ENCODE data around the gene PARP14.

DNA sequence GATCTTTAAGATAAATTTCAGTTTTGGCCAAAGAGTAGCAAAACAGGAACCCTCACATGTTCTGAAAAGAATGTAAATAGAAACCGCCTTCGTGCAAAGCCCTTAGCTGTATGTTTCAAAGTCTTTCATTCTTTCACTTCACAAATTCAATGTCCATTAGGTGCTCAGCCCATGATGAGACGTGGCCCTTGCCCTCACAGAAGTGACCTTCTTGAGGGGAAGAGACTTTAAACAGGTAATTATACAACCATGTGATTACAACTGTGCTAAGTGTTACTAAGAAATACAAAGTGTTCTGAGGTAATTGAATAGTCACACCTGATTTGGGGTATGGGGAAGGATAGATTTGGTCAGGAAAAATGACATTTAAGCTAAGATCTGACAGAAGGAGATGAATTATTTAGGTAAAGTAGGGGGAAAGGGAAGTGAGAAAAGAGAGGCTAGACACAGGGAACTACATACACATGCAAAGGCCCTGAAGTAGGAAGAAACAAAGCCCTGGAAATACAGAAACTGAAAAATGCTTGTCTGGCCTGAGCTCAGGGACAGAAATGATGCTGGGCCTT lies 93.4 kb downstream of the PARP14 start:
- TF ChIP-seq ZNF747 (tag by site-specific recombination; IDR thresholded peaks at IDR 0.05) (no peak), ZNF214 (tag by site-specific recombination; IDR thresholded peaks at IDR 0.05; ENCODE audit: borderline replicate concordance) (no peak), ZNF549 (tag by site-specific recombination; IDR thresholded peaks at IDR 0.05) (no peak), TCF7L2 (IDR thresholded peaks at IDR 0.05; ENCODE audit: borderline replicate concordance, low read depth, low read length) (no peak), KLF16 (tag by site-specific recombination; IDR thresholded peaks at IDR 0.05) (no peak), ZNF791 (tag by site-specific recombination; IDR thresholded peaks at IDR 0.05) (no peak), ZNF670 (tag by site-specific recombination; IDR thresholded peaks at IDR 0.05; ENCODE audit: low read depth) (no peak)
- TF ChIP-seq, protein P1, sequence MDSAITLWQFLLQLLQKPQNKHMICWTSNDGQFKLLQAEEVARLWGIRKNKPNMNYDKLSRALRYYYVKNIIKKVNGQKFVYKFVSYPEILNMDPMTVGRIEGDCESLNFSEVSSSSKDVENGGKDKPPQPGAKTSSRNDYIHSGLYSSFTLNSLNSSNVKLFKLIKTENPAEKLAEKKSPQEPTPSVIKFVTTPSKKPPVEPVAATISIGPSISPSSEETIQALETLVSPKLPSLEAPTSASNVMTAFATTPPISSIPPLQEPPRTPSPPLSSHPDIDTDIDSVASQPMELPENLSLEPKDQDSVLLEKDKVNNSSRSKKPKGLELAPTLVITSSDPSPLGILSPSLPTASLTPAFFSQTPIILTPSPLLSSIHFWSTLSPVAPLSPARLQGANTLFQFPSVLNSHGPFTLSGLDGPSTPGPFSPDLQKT (IDR thresholded peaks at IDR 0.05; ENCODE audit: borderline replicate concordance, low read depth, low read length): no peak
- TF ChIP-seq, protein P2, sequence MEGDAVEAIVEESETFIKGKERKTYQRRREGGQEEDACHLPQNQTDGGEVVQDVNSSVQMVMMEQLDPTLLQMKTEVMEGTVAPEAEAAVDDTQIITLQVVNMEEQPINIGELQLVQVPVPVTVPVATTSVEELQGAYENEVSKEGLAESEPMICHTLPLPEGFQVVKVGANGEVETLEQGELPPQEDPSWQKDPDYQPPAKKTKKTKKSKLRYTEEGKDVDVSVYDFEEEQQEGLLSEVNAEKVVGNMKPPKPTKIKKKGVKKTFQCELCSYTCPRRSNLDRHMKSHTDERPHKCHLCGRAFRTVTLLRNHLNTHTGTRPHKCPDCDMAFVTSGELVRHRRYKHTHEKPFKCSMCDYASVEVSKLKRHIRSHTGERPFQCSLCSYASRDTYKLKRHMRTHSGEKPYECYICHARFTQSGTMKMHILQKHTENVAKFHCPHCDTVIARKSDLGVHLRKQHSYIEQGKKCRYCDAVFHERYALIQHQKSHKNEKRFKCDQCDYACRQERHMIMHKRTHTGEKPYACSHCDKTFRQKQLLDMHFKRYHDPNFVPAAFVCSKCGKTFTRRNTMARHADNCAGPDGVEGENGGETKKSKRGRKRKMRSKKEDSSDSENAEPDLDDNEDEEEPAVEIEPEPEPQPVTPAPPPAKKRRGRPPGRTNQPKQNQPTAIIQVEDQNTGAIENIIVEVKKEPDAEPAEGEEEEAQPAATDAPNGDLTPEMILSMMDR (tag by site-specific recombination; IDR thresholded peaks at IDR 0.05): no peak
- TF ChIP-seq, protein P3, sequence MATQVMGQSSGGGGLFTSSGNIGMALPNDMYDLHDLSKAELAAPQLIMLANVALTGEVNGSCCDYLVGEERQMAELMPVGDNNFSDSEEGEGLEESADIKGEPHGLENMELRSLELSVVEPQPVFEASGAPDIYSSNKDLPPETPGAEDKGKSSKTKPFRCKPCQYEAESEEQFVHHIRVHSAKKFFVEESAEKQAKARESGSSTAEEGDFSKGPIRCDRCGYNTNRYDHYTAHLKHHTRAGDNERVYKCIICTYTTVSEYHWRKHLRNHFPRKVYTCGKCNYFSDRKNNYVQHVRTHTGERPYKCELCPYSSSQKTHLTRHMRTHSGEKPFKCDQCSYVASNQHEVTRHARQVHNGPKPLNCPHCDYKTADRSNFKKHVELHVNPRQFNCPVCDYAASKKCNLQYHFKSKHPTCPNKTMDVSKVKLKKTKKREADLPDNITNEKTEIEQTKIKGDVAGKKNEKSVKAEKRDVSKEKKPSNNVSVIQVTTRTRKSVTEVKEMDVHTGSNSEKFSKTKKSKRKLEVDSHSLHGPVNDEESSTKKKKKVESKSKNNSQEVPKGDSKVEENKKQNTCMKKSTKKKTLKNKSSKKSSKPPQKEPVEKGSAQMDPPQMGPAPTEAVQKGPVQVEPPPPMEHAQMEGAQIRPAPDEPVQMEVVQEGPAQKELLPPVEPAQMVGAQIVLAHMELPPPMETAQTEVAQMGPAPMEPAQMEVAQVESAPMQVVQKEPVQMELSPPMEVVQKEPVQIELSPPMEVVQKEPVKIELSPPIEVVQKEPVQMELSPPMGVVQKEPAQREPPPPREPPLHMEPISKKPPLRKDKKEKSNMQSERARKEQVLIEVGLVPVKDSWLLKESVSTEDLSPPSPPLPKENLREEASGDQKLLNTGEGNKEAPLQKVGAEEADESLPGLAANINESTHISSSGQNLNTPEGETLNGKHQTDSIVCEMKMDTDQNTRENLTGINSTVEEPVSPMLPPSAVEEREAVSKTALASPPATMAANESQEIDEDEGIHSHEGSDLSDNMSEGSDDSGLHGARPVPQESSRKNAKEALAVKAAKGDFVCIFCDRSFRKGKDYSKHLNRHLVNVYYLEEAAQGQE (tag by site-specific recombination; IDR thresholded peaks at IDR 0.05): no peak
- TF ChIP-seq, protein P4, sequence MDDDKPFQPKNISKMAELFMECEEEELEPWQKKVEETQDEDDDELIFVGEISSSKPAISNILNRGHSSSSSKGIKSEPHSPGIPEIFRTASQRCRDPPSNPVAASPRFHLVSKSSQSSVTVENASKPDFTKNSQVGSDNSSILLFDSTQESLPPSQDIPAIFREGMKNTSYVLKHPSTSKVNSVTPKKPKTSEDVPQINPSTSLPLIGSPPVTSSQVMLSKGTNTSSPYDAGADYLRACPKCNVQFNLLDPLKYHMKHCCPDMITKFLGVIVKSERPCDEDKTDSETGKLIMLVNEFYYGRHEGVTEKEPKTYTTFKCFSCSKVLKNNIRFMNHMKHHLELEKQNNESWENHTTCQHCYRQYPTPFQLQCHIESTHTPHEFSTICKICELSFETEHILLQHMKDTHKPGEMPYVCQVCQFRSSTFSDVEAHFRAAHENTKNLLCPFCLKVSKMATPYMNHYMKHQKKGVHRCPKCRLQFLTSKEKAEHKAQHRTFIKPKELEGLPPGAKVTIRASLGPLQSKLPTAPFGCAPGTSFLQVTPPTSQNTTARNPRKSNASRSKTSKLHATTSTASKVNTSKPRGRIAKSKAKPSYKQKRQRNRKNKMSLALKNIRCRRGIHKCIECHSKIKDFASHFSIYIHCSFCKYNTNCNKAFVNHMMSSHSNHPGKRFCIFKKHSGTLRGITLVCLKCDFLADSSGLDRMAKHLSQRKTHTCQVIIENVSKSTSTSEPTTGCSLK (tag by site-specific recombination; IDR thresholded peaks at IDR 0.05): no peak
- TF ChIP-seq, protein P5, sequence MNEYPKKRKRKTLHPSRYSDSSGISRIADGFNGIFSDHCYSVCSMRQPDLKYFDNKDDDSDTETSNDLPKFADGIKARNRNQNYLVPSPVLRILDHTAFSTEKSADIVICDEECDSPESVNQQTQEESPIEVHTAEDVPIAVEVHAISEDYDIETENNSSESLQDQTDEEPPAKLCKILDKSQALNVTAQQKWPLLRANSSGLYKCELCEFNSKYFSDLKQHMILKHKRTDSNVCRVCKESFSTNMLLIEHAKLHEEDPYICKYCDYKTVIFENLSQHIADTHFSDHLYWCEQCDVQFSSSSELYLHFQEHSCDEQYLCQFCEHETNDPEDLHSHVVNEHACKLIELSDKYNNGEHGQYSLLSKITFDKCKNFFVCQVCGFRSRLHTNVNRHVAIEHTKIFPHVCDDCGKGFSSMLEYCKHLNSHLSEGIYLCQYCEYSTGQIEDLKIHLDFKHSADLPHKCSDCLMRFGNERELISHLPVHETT (tag by site-specific recombination; IDR thresholded peaks at IDR 0.05): no peak
- TF ChIP-seq, protein P6, sequence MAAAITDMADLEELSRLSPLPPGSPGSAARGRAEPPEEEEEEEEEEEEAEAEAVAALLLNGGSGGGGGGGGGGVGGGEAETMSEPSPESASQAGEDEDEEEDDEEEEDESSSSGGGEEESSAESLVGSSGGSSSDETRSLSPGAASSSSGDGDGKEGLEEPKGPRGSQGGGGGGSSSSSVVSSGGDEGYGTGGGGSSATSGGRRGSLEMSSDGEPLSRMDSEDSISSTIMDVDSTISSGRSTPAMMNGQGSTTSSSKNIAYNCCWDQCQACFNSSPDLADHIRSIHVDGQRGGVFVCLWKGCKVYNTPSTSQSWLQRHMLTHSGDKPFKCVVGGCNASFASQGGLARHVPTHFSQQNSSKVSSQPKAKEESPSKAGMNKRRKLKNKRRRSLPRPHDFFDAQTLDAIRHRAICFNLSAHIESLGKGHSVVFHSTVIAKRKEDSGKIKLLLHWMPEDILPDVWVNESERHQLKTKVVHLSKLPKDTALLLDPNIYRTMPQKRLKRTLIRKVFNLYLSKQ (tag by site-specific recombination; IDR thresholded peaks at IDR 0.05; ENCODE audit: borderline replicate concordance): no peak
- TF ChIP-seq, protein P7, sequence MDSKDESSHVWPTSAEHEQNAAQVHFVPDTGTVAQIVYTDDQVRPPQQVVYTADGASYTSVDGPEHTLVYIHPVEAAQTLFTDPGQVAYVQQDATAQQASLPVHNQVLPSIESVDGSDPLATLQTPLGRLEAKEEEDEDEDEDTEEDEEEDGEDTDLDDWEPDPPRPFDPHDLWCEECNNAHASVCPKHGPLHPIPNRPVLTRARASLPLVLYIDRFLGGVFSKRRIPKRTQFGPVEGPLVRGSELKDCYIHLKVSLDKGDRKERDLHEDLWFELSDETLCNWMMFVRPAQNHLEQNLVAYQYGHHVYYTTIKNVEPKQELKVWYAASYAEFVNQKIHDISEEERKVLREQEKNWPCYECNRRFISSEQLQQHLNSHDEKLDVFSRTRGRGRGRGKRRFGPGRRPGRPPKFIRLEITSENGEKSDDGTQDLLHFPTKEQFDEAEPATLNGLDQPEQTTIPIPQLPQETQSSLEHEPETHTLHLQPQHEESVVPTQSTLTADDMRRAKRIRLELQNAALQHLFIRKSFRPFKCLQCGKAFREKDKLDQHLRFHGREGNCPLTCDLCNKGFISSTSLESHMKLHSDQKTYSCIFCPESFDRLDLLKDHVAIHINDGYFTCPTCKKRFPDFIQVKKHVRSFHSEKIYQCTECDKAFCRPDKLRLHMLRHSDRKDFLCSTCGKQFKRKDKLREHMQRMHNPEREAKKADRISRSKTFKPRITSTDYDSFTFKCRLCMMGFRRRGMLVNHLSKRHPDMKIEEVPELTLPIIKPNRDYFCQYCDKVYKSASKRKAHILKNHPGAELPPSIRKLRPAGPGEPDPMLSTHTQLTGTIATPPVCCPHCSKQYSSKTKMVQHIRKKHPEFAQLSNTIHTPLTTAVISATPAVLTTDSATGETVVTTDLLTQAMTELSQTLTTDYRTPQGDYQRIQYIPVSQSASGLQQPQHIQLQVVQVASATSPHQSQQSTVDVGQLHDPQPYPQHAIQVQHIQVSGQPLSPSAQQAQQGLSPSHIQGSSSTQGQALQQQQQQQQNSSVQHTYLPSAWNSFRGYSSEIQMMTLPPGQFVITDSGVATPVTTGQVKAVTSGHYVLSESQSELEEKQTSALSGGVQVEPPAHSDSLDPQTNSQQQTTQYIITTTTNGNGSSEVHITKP (tag by site-specific recombination; IDR thresholded peaks at IDR 0.05): no peak
